GM23338 (cell line): Measurements from ENCODE around the gene PTER. TPM values are rescaled to one million over a fixed set of nuclear protein-coding genes. Genes with fewer than 3 reads are reported as not detected.
A peak's percentile ranks its signal among the peaks of the same experiment; 100 is the strongest.

ENCODE experiments used
- ATAC-seq: fragments of 200-7000 bp; cut with Tn5 transposase; 3 replicates; pipeline ENCODE4 v1.9.1; 2020
- DNase-seq: peaks from one replicate; pipeline ENCODE4 v3.0.0-alpha.2; 2015; ENCODE audit warnings: low spot score
- H2AFZ ChIP-seq: fragments of 200-600 bp; sonication (generic); 2 replicates; pipeline ENCODE4 v1.8.0; 2016; ENCODE audit warnings: antibody characterized with exemption, mild to moderate bottlenecking, moderate library complexity
- H3F3A ChIP-seq: fragments of 200-600 bp; sonication (generic); replicated peaks from 2 replicates; pipeline ENCODE4 v1.8.0; 2017; ENCODE audit warnings: antibody characterized with exemption, mixed run types, low read depth
- H3K27ac ChIP-seq: fragments of 200-600 bp; sonication (generic); 2 replicates; pipeline ENCODE4 v1.6.1; 2016; ENCODE audit warnings: low read depth
- H3K27me3 ChIP-seq: fragments of 200-600 bp; sonication (generic); 2 replicates; pipeline ENCODE4 v1.8.0; 2016; ENCODE audit warnings: mild to moderate bottlenecking, mixed run types, moderate library complexity; ENCODE audit not compliant: insufficient read depth
- H3K36me3 ChIP-seq: fragments of 200-600 bp; sonication (generic); 2 replicates; pipeline ENCODE4 v1.8.0; 2016; ENCODE audit warnings: mild to moderate bottlenecking; ENCODE audit not compliant: insufficient read depth
- H3K4me1 ChIP-seq: fragments of 200-600 bp; sonication (generic); 2 replicates; pipeline ENCODE4 v1.8.0; 2016; ENCODE audit warnings: mild to moderate bottlenecking, moderate library complexity; ENCODE audit not compliant: insufficient read depth
- H3K4me2 ChIP-seq: fragments of 200-600 bp; sonication (generic); 2 replicates; pipeline ENCODE4 v1.7.1; 2017; ENCODE audit warnings: mixed run types
- H3K4me3 ChIP-seq: fragments of 200-600 bp; sonication (generic); 2 replicates; pipeline ENCODE4 v1.6.1; 2016; ENCODE audit warnings: mixed run types
- H3K79me2 ChIP-seq: fragments of 200-600 bp; sonication (generic); replicated peaks from 2 replicates; pipeline ENCODE4 v1.8.0; 2017; ENCODE audit warnings: mild to moderate bottlenecking; ENCODE audit not compliant: insufficient read depth
- H3K9me2 ChIP-seq: fragments of 200-600 bp; sonication (generic); 2 replicates; pipeline ENCODE4 v1.8.0; 2017; ENCODE audit not compliant: insufficient read depth
- H4K20me1 ChIP-seq: fragments of 200-600 bp; sonication (generic); replicated peaks from 2 replicates; pipeline ENCODE4 v1.8.0; 2017; ENCODE audit warnings: mild to moderate bottlenecking; ENCODE audit not compliant: insufficient read depth
- H3K27ac Mint-ChIP-seq: 2 replicates; pipeline ENCODE4 v1.8.0; 2020; ENCODE audit warnings: inconsistent platforms, mild to moderate bottlenecking, moderate library complexity, mixed read lengths
- H3K27me3 Mint-ChIP-seq: 3 replicates; pipeline ENCODE4 v1.8.0; 2022; ENCODE audit warnings: low read depth, mild to moderate bottlenecking, moderate library complexity, mixed read lengths, inconsistent platforms; ENCODE audit not compliant: insufficient read depth, poor library complexity
- H3K36me3 Mint-ChIP-seq: 3 replicates; pipeline ENCODE4 v1.8.0; 2021; ENCODE audit warnings: low read depth, mild to moderate bottlenecking, inconsistent platforms, moderate library complexity, mixed read lengths
- H3K4me1 Mint-ChIP-seq: 3 replicates; pipeline ENCODE4 v1.8.0; 2020; ENCODE audit warnings: mild to moderate bottlenecking, inconsistent platforms, mixed read lengths
- H3K4me3 Mint-ChIP-seq: 3 replicates; pipeline ENCODE4 v1.8.0; 2021; ENCODE audit warnings: moderate library complexity, mild to moderate bottlenecking, inconsistent platforms, mixed read lengths
- H3K9me3 Mint-ChIP-seq: 3 replicates; pipeline ENCODE4 v1.8.0; 2020; ENCODE audit warnings: moderate library complexity, mild to moderate bottlenecking, inconsistent platforms, mixed read lengths
- CREB1 ChIP-seq: fragments of 250-450 bp; sonication (Bioruptor Pico); IDR thresholded peaks from 2 replicates; pipeline ENCODE4 v1.5.0; 2020; ENCODE audit warnings: low read depth, mild to moderate bottlenecking, moderate library complexity
- EZH2 ChIP-seq: fragments of 200-600 bp; sonication (generic); IDR thresholded peaks from one replicate; pipeline ENCODE4 v1.8.0; 2017; ENCODE audit warnings: antibody characterized with exemption, mild to moderate bottlenecking, low read depth; ENCODE audit not compliant: unreplicated experiment
- EZH2phosphoT487 ChIP-seq: fragments of 200-600 bp; sonication (generic); IDR thresholded peaks from one replicate; pipeline ENCODE4 v1.8.1; 2018; ENCODE audit warnings: antibody characterized with exemption; ENCODE audit not compliant: unreplicated experiment
- JUNB ChIP-seq: IDR thresholded peaks from one replicate; pipeline ENCODE4 v1.6.1; 2016; ENCODE audit warnings: antibody characterized with exemption; ENCODE audit not compliant: unreplicated experiment
- NANOG ChIP-seq: IDR thresholded peaks from 2 replicates; pipeline ENCODE4 v1.6.1; 2016; ENCODE audit warnings: antibody characterized with exemption, borderline replicate concordance
- POLR2AphosphoS5 ChIP-seq: IDR thresholded peaks from 2 replicates; pipeline ENCODE4 v1.6.1; 2016; ENCODE audit warnings: antibody characterized with exemption, low read depth
- STAT1 ChIP-seq: IDR thresholded peaks from one replicate; pipeline ENCODE4 v1.6.1; 2016; ENCODE audit warnings: antibody characterized with exemption; ENCODE audit not compliant: unreplicated experiment
- ZNF114 ChIP-seq: fragments of 250-450 bp; sonication (Bioruptor Pico); IDR thresholded peaks from 2 replicates; pipeline ENCODE4 v1.5.0; 2020; ENCODE audit warnings: mild to moderate bottlenecking, moderate library complexity
- ZNF331 ChIP-seq: fragments of 250-450 bp; sonication (Bioruptor Pico); IDR thresholded peaks from 2 replicates; pipeline ENCODE4 v1.5.0; 2020; ENCODE audit warnings: low read depth, mild to moderate bottlenecking, moderate library complexity
- polyA plus RNA-seq: library from polyadenylated mRNA; unstranded; fragments of >200 nt; fragmentation: Nextera tagmentation; extraction: Ambion mirVana; gene quantifications from 2 replicates; pipeline ENCODE4 v1.2.1, GENCODE V29; 2016
- total RNA-seq: library from RNA; depleted of rRNA; stranded (reverse); fragments of >200 nt; shearing (Covaris generic); gene quantifications from 2 replicates; pipeline ENCODE4 v1.2.3, GENCODE V29; 2014
- TF ChIP-seq, protein P1 (sequence below): IDR thresholded peaks from 2 replicates; pipeline ENCODE4 v1.6.1; 2016; ENCODE audit warnings: antibody characterized with exemption
- TF ChIP-seq, protein P2 (sequence below), 2 experiments: fragments of 200-600 bp in 1 of 2; sonication (generic) in 1 of 2; conservative IDR thresholded peaks; 2 replicates each; pipeline versions ENCODE4 v1.5.1 to v1.6.1; 2016 to 2017; ENCODE audit warnings: antibody characterized with exemption in 2 of 2, low read depth in 2 of 2, mild to moderate bottlenecking in 2 of 2, moderate library complexity in 1 of 2
- TF ChIP-seq, protein P3 (sequence below): IDR thresholded peaks from one replicate; pipeline ENCODE4 v1.6.1; 2018; ENCODE audit warnings: antibody characterized with exemption; ENCODE audit not compliant: unreplicated experiment

The PTER gene
- total and polyA plus RNA-seq, 2 experiments from 2014 or later: 4.8 to 4.9 TPM

DNA sequence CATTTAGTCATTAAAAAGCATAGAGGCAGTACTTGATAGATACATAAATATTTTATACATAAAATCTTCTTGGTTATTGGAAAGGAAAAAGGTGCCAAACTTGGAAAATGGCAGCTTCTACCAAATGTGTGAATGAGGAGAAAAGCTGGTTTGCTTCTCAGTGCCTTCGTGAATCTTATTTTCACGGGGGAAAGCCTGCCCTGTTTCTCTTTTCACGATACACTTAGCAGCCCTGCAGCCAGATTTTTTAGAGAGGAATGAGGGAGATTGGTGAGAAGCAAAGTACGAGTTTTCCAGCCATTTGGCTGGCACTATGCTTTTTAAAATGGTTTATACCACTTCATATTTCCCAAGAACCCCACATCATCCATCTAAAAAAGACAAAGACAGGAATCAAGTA lies 107.8 kb downstream of the PTER start (continued):
- TF ChIP-seq, protein P1, sequence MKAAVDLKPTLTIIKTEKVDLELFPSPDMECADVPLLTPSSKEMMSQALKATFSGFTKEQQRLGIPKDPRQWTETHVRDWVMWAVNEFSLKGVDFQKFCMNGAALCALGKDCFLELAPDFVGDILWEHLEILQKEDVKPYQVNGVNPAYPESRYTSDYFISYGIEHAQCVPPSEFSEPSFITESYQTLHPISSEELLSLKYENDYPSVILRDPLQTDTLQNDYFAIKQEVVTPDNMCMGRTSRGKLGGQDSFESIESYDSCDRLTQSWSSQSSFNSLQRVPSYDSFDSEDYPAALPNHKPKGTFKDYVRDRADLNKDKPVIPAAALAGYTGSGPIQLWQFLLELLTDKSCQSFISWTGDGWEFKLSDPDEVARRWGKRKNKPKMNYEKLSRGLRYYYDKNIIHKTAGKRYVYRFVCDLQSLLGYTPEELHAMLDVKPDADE: no peak

DNA sequence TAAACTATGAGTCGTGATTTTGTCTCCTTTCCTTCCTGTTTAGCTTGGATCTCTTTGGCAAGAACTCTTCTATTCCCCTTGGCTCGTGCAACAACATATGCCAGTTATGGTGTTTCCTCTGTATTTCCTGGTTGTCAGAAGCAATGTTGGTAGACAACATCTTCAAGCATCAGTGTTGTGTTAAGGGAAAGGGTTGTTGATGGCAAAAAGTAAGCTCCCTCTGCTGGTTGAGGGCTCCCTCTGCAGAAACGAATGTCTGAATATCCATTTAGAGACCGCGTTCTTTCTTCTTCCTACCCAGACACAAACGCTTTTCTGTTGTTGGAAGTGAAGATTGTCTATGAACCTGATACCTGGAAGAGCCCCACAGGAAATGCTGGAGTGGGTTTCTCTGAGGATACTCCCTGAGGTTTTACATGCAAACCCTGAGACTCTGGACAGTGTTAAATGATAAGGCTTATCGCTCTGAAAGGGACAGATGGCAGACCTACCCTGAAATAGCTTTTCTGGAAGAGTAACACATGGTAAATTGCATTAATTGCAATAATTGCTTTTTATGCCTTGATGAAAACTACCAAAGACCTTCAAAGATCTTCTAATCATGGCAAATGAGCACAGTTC lies 108.4 kb downstream of the PTER start:
- H3K36me3 Mint-ChIP-seq: no peaks in the 10 kb centered on the region
- Histone ChIP-seq H4K20me1 (no peaks in the 10 kb centered on the region), H3K4me2 (no peak overlapping the region), H3K4me3 (no peak overlapping the region), H2AFZ (0 out of 2 replicates have a peak overlapping the region, but pooled peaks have one; percentile 45), H3F3A (no peaks in the 10 kb centered on the region), H3K36me3 (no peaks in the 10 kb centered on the region), H3K9me2 (no peaks in the 10 kb centered on the region), H3K27ac (no peak overlapping the region), H3K79me2 (no peaks in the 10 kb centered on the region), H3K4me1 (no peaks in the 10 kb centered on the region), H3K27me3 (no peaks in the 10 kb centered on the region)
- ATAC-seq: peak; percentile 83
- no peaks in the 10 kb centered on the region for H3K27me3 Mint-ChIP-seq
- peaks cover 2% of the 10 kb centered on the region; the same call in 2 of the 3 replicates for H3K4me1 Mint-ChIP-seq
- no peak overlapping the region for H3K4me3 Mint-ChIP-seq
- no peak overlapping the region for H3K27ac Mint-ChIP-seq
- TF ChIP-seq EZH2 (no peak), ZNF331 (CRISPR knock-in tag) (no peak)
- TF ChIP-seq, protein P2, sequence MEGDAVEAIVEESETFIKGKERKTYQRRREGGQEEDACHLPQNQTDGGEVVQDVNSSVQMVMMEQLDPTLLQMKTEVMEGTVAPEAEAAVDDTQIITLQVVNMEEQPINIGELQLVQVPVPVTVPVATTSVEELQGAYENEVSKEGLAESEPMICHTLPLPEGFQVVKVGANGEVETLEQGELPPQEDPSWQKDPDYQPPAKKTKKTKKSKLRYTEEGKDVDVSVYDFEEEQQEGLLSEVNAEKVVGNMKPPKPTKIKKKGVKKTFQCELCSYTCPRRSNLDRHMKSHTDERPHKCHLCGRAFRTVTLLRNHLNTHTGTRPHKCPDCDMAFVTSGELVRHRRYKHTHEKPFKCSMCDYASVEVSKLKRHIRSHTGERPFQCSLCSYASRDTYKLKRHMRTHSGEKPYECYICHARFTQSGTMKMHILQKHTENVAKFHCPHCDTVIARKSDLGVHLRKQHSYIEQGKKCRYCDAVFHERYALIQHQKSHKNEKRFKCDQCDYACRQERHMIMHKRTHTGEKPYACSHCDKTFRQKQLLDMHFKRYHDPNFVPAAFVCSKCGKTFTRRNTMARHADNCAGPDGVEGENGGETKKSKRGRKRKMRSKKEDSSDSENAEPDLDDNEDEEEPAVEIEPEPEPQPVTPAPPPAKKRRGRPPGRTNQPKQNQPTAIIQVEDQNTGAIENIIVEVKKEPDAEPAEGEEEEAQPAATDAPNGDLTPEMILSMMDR (conservative IDR thresholded peaks at IDR 0.05; ENCODE audit: low read depth in 2 of 2): peak; percentile 83 to 88
- peak; percentile 73 for DNase-seq
- no peaks in the 10 kb centered on the region; the same call in 2 of the 3 replicates for H3K9me3 Mint-ChIP-seq

DNA sequence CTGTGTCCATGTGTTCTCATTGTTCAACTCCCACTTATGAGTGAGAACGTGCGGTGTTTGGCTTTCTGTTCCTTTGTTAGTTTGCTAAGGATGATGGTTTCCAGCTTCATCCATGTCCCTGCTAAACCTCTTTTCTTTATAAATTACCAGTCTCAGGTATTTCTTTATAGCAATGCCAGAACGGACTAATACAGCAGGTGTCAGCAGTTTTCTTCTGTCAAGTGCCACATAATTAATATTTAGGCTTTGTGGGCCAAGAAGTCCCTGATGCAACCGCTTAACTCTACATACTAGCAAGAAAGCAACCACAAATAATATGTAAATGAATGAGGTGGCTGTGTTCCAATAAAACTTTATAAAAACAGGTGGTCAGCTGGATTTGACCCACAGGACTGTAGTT lies 111.2 kb downstream of the PTER start:
- ATAC-seq: no peak
- no peaks in the 10 kb centered on the region for H3K27me3 Mint-ChIP-seq
- TF ChIP-seq CREB1 (CRISPR knock-in tag) (no peak), EZH2 (no peak), NANOG (no peak), STAT1 (no peak), ZNF114 (no peak), EZH2phosphoT487 (no peak), JUNB (no peak), POLR2AphosphoS5 (no peak), ZNF331 (CRISPR knock-in tag) (no peak)
- TF ChIP-seq, protein P3, sequence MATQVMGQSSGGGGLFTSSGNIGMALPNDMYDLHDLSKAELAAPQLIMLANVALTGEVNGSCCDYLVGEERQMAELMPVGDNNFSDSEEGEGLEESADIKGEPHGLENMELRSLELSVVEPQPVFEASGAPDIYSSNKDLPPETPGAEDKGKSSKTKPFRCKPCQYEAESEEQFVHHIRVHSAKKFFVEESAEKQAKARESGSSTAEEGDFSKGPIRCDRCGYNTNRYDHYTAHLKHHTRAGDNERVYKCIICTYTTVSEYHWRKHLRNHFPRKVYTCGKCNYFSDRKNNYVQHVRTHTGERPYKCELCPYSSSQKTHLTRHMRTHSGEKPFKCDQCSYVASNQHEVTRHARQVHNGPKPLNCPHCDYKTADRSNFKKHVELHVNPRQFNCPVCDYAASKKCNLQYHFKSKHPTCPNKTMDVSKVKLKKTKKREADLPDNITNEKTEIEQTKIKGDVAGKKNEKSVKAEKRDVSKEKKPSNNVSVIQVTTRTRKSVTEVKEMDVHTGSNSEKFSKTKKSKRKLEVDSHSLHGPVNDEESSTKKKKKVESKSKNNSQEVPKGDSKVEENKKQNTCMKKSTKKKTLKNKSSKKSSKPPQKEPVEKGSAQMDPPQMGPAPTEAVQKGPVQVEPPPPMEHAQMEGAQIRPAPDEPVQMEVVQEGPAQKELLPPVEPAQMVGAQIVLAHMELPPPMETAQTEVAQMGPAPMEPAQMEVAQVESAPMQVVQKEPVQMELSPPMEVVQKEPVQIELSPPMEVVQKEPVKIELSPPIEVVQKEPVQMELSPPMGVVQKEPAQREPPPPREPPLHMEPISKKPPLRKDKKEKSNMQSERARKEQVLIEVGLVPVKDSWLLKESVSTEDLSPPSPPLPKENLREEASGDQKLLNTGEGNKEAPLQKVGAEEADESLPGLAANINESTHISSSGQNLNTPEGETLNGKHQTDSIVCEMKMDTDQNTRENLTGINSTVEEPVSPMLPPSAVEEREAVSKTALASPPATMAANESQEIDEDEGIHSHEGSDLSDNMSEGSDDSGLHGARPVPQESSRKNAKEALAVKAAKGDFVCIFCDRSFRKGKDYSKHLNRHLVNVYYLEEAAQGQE: no peak
- TF ChIP-seq, protein P2 (conservative IDR thresholded peaks at IDR 0.05; ENCODE audit: low read depth in 2 of 2): no peak
- TF ChIP-seq, protein P1: no peak

More for the DNA sequence above, 111.2 kb downstream of the PTER start:
- H3K4me1 ChIP-seq: no peaks in the 10 kb centered on the region
- no peaks in the 10 kb centered on the region for H3K9me2 ChIP-seq
- no peaks in the 10 kb centered on the region for H3K79me2 ChIP-seq
- no peaks in the 10 kb centered on the region for H3F3A ChIP-seq
- H3K36me3 ChIP-seq: no peaks in the 10 kb centered on the region
- no peaks in the 10 kb centered on the region; the same call in 2 of the 3 replicates for H3K9me3 Mint-ChIP-seq
- H3K27ac ChIP-seq: no peak overlapping the region
- H3K4me3 Mint-ChIP-seq: no peak overlapping the region
- no peaks in the 10 kb centered on the region for H3K27me3 ChIP-seq
- no peak overlapping the region for H2AFZ ChIP-seq
- H3K4me2 ChIP-seq: no peak overlapping the region
- DNase-seq: no peak
- H3K4me3 ChIP-seq: no peak overlapping the region
- H3K27ac Mint-ChIP-seq: no peak overlapping the region
- no peaks in the 10 kb centered on the region for H4K20me1 ChIP-seq
- peaks cover 2% of the 10 kb centered on the region; the same call in 2 of the 3 replicates for H3K4me1 Mint-ChIP-seq
- no peaks in the 10 kb centered on the region for H3K36me3 Mint-ChIP-seq
